ENCODE measurements around the gene CES1.
"Not testable (repeated sequence)": the region's sequence is repeated elsewhere in the genome, so short reads cannot be mapped to it uniquely, and the experiment has no call there.

The CES1 gene

DNA sequence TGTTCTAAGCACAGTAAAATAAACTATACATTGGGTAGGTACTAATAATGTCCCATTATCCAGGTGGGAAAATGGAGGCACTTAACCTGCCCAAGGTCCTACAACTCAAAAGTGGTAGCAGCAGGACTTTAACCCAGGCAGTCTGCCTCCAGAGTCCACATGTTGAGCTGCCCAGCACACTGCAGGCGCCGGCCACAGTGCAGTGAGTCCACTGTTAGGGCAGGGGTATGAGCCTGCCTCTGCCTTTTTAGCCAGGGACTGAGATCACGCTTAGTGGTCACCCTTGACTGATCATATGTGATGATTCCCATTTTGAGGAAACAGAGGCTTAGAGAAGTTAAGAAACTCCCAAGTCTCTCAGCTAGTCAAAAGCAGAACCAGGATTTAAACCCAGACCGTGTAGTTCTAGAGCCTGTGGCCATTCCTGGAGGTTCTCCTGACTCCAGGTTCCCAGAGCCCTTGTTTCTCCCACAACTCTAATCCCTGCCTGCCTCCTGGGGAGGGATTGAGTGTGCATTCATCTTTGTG is 8.4 kb downstream of the CES1 start:
- Histone ChIP-seq H3K36me3 (ENCODE audit: insufficient read depth, low read length) (no peaks in the 10 kb centered on the region), H3K4me3 (no peak overlapping the region), H3K9me3 (ENCODE audit: low read depth, low read length) (no peaks in the 10 kb centered on the region), H3K27ac (no peak overlapping the region), H3K9ac (ENCODE audit: insufficient read length) (no peak overlapping the region)
- no peak for DNase-seq (ENCODE audit: low read depth, low spot score)
- TF ChIP-seq POLR2AphosphoS5 (IDR thresholded peaks at IDR 0.05; ENCODE audit: borderline replicate concordance, low read depth, low read length) = no peak
- TF ChIP-seq FOXP2 (optimal IDR thresholded peaks at IDR 0.05; ENCODE audit: control extremely low read depth, extremely low read length, insufficient read depth) = no peak
- TF ChIP-seq EZH2 (IDR thresholded peaks at IDR 0.05) = no peak

DNA sequence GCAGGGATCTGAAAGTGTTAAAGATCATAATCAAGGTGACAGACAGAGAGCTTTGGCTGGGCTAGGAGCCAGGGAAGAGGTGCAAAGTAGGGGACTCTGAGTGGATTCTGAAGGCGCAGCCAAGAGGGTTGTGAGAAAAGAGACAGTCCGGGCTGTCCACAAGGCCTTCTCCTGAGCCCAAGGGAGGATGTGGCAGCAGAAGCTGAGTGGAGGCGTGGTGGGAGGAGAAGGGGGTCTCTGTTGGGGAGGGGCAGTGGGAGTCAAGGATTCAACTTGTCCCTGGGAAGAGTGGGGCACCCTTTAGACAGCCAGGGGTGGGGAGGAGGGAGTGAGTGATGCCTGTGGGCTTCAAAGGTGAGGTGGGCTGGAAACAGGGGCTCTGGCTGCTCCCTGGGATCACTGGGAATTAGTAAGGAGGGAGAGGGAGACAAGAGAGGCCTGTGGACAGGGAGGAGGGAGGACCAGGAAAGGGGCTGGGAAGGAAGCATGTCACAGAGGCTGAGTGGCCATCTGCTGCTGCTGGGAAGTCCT is 10.6 kb downstream of the CES1 start:
- Histone ChIP-seq H3K9ac (ENCODE audit: insufficient read length) (no peak overlapping the region), H3K4me3 (no peak overlapping the region), H3K9me3 (ENCODE audit: low read depth, low read length) (no peaks in the 10 kb centered on the region), H3K36me3 (ENCODE audit: insufficient read depth, low read length) (no peaks in the 10 kb centered on the region), H3K27ac (no peak overlapping the region)
- no peak for TF ChIP-seq EZH2 (IDR thresholded peaks at IDR 0.05)
- no peak for TF ChIP-seq FOXP2 (optimal IDR thresholded peaks at IDR 0.05; ENCODE audit: control extremely low read depth, extremely low read length, insufficient read depth)
- DNase-seq (ENCODE audit: low read depth, low spot score) = no peak

DNA sequence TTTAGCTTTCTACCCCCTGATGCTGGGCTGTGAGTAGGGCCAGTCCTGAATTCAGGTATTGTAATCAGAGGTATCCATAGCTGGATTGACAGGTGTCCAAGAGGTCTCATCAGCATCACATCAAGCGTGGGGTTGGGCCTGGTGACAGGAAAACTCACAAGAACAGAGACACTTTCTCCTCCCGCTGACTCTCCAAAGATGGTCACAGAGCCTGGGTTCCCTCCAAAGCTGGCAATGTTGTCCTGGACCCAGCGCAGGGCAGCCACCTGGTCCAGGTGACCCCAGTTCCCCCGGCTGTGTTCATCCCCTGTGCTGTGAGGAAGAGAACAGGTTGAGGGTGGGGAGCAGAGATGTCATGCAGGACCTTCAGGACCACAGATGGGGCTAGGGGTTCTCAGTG is 11.7 kb downstream of the CES1 start:
- no peak overlapping the region for H3K27ac ChIP-seq
- H3K9ac ChIP-seq (ENCODE audit: insufficient read length) = no peak overlapping the region
- no peaks in the 10 kb centered on the region for H3K9me3 ChIP-seq (ENCODE audit: low read depth, low read length)
- TF ChIP-seq FOXP2 (optimal IDR thresholded peaks at IDR 0.05; ENCODE audit: control extremely low read depth, extremely low read length, insufficient read depth) = no peak
- no peak for TF ChIP-seq POLR2AphosphoS5 (IDR thresholded peaks at IDR 0.05; ENCODE audit: borderline replicate concordance, low read depth, low read length)
- TF ChIP-seq EZH2 (IDR thresholded peaks at IDR 0.05) = no peak
- no peak overlapping the region for H3K4me3 ChIP-seq
- no peaks in the 10 kb centered on the region for H3K36me3 ChIP-seq (ENCODE audit: insufficient read depth, low read length)
- DNase-seq (ENCODE audit: low read depth, low spot score) = no peak

DNA sequence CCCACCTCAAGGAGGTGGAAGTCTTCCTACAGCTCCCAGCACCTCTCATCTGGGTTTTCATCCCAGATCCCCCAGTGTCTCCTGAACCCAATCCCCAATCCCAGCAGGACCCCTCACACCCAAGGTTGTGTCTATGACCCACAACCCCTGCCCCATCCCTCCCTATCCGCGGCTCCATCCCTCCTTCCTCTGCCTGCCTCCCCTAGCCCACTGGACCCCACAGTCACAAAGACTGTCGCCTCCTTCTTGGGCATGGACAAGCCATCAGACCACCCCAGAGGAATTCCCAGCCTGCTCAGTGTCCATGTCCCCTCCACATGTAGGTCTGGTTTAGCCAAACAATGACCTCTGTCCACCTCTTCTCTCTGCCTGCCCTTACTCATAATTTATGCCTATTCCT is 12.3 kb downstream of the CES1 start:
- no peak overlapping the region for H3K9ac ChIP-seq (ENCODE audit: insufficient read length)
- no peaks in the 10 kb centered on the region for H3K36me3 ChIP-seq (ENCODE audit: insufficient read depth, low read length)
- no peak overlapping the region for H3K4me3 ChIP-seq
- no peak for DNase-seq (ENCODE audit: low read depth, low spot score)
- no peaks in the 10 kb centered on the region for H3K9me3 ChIP-seq (ENCODE audit: low read depth, low read length)
- H3K27ac ChIP-seq = no peak overlapping the region
- TF ChIP-seq POLR2AphosphoS5 (IDR thresholded peaks at IDR 0.05; ENCODE audit: borderline replicate concordance, low read depth, low read length) = no peak
- TF ChIP-seq EZH2 (IDR thresholded peaks at IDR 0.05) = no peak
- TF ChIP-seq FOXP2 (optimal IDR thresholded peaks at IDR 0.05; ENCODE audit: control extremely low read depth, extremely low read length, insufficient read depth) = no peak

DNA sequence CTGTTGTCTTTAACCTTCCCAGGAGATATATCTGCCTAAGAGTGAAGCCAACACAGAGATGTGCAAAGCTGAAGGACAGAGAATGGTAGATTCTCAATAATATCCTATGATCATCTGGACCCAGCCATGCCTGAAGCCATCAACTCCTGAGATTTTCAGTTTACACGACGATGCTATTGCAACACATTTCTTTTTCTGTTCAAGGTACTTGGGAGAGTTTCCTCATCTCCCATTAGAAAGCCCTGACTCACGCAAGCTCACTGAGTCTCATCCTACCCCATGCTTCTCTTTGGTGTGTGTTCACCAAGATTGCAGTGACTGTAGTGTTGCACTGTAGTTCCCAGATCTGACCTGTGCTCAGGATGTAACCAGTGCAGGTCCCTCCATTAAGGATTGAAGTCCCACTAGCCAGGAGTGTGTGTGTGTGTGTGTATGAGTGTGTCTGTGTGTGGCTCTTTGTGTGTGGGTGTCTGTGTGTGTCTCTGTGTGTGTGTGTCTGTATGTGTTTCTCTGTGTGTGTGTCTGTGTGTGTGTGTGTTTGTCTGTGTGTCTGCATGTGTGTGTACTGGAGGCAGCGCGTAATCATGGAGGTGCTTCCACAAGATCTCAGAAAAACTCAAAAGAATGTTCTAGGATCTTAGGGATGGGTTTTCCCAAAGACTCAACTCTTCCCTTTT is 15.5 kb downstream of the CES1 start:
- Histone ChIP-seq H3K27ac (no peak overlapping the region), H3K4me3 (no peak overlapping the region), H3K9me3 (ENCODE audit: low read depth, low read length) (no peaks in the 10 kb centered on the region), H3K36me3 (ENCODE audit: insufficient read depth, low read length) (no peaks in the 10 kb centered on the region), H3K9ac (ENCODE audit: insufficient read length) (no peak overlapping the region)
- DNase-seq (ENCODE audit: low read depth, low spot score) = no peak
- no peak for TF ChIP-seq EZH2 (IDR thresholded peaks at IDR 0.05)
- no peak for TF ChIP-seq FOXP2 (optimal IDR thresholded peaks at IDR 0.05; ENCODE audit: control extremely low read depth, extremely low read length, insufficient read depth)
- TF ChIP-seq POLR2AphosphoS5 (IDR thresholded peaks at IDR 0.05; ENCODE audit: borderline replicate concordance, low read depth, low read length) = no peak

DNA sequence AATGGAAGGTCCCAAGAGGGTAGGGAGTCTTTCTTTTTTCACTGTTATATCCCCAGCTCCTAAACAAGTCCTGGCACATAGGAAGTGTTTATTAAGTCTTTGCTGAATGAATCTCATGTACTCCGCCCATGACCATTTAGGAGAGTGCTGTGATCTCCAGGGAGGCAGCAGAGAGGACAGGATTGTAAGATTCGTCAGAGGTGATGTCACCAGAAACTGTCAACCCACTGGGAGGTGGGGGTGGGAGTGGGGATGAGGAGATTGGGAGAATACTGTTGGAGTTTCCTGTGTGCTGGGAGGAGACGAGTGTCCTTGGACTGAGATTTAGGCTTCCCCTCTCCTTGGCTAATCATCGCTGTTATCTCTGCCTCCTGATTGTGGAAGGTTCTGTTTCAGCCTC is 16.7 kb downstream of the CES1 start:
- H3K36me3 ChIP-seq (ENCODE audit: insufficient read depth, low read length); H3K4me3 ChIP-seq; DNase-seq (ENCODE audit: low read depth, low spot score); H3K9ac ChIP-seq (ENCODE audit: insufficient read length); H3K27ac ChIP-seq; H3K9me3 ChIP-seq (ENCODE audit: low read depth, low read length): not testable (repeated sequence)

DNA sequence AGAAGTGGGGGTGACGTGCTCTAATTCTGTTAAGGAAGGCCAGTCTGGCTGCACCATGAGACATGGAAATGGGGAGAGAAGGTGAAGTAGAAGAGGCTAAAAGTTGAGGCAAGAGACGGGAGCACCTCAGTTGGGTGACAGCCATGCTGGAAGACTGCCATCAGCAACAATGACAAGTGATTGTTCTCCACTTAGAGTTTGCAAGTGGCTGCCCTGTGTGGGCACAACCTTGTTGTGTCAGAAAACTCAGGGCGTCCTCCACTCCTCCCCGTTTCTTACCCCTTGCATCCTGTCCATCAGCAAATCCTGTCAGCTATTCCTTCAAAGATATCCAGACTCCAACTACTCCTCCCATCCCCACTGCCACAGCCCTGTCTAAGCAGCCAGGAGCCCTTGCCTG is 17.6 kb downstream of the CES1 start:
- H3K36me3 ChIP-seq (ENCODE audit: insufficient read depth, low read length) = no peaks in the 10 kb centered on the region
- H3K4me3 ChIP-seq = no peak overlapping the region
- H3K9me3 ChIP-seq (ENCODE audit: low read depth, low read length) = no peaks in the 10 kb centered on the region
- DNase-seq (ENCODE audit: low read depth, low spot score) = no peak
- TF ChIP-seq POLR2AphosphoS5 (IDR thresholded peaks at IDR 0.05; ENCODE audit: borderline replicate concordance, low read depth, low read length) = no peak
- no peak for TF ChIP-seq FOXP2 (optimal IDR thresholded peaks at IDR 0.05; ENCODE audit: control extremely low read depth, extremely low read length, insufficient read depth)
- no peak for TF ChIP-seq EZH2 (IDR thresholded peaks at IDR 0.05)
- no peak overlapping the region for H3K27ac ChIP-seq
- H3K9ac ChIP-seq (ENCODE audit: insufficient read length) = no peak overlapping the region

DNA sequence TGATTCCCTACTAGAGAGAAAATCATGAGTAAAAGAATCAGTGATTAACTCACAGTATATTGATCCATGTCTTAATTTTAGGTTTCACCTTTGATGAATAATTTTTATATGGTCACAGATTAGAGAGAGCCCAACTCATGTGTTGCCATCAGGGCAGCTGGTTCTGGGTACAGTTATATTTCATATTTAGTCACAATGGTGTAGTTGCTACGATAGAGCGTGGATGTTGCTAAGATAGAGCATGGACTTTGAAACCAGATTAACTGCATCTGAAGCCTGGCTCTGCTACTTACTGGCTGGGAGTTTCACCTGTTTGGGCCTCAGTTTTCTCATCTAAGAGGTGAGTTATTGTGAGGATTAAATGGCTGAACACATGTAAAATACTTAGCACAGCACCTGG is 18.7 kb downstream of the CES1 start:
- DNase-seq (ENCODE audit: low read depth, low spot score); H3K9ac ChIP-seq (ENCODE audit: insufficient read length); H3K27ac ChIP-seq; H3K4me3 ChIP-seq; H3K36me3 ChIP-seq (ENCODE audit: insufficient read depth, low read length); H3K9me3 ChIP-seq (ENCODE audit: low read depth, low read length): not testable (repeated sequence)

DNA sequence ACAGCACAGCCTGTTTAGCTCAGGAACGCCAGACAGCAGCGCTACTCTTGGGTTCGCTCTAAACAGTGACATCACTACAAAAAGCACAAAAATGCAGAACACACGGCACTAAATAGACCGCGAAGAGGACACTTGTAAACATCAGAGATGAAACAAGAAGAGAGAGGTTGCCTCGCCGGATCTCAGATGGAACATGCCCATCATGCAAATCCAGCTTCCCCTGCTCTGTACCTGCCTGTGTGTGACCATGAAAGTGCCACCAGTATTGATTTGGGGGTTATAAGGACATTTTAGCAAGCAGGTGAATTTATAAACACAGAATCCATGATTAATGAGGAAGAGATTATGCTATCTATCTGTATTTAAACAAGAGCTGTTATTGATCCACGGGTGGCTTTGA is 19.2 kb downstream of the CES1 start:
- H3K36me3 ChIP-seq (ENCODE audit: insufficient read depth, low read length); H3K9me3 ChIP-seq (ENCODE audit: low read depth, low read length); H3K4me3 ChIP-seq; H3K9ac ChIP-seq (ENCODE audit: insufficient read length); H3K27ac ChIP-seq; DNase-seq (ENCODE audit: low read depth, low spot score): not testable (repeated sequence)
